ENCODE results near the gene RIMBP3B.
"Not testable (repeated sequence)": the region's sequence is repeated elsewhere in the genome, so short reads cannot be mapped to it uniquely, and the experiment has no call there.

RIMBP3B gene

GRCh38 chr22:21417853-21418252 lies 34.3 kb downstream of the RIMBP3B start:
- peak overlapping the region; percentile 58; the same call in 1 of the 2 replicates for H3K4me3 ChIP-seq (ENCODE audit: low read length)

GRCh38 chr22:21418974-21419638 lies 35.6 kb downstream of the RIMBP3B start:
- H3K4me3 ChIP-seq (ENCODE audit: low read length) = not testable (repeated sequence)

GRCh38 chr22:21420180-21420763 lies 36.7 kb downstream of the RIMBP3B start:
- H3K4me3 ChIP-seq (ENCODE audit: low read length) = not testable (repeated sequence)

GRCh38 chr22:21424084-21424709 lies 40.6 kb downstream of the RIMBP3B start:
- H3K4me3 ChIP-seq (ENCODE audit: low read length) = not testable (repeated sequence)

GRCh38 chr22:21434378-21435233 lies 51.1 kb downstream of the RIMBP3B start:
- H3K4me3 ChIP-seq (ENCODE audit: low read length) = not testable (repeated sequence)

- not testable (repeated sequence) for H3K4me3 ChIP-seq (ENCODE audit: low read length)
These were observed 52.7 kb downstream of the RIMBP3B start for GRCh38 chr22:21435998-21436810.

GRCh38 chr22:21438013-21438412 lies 54.5 kb downstream of the RIMBP3B start:
- H3K4me3 ChIP-seq (ENCODE audit: low read length) = not testable (repeated sequence)
